Kidney (tissue), 14 donors: ENCODE measurements around the gene RTP3. TPM values are rescaled to one million over a fixed set of nuclear protein-coding genes. Genes with fewer than 3 reads are reported as not detected.

Experiments
- DNase-seq, 5 donors: peaks; one replicate each; pipeline ENCODE4 v3.0.0-alpha.2; 2013 to 2020
- FAIRE-seq: peaks from 2 replicates; lab custom pipeline; 2012; peaks lifted over from hg19 to GRCh38; lab: Jason Lieb, UNC
- H3K27ac ChIP-seq, 2 donors: one replicate each; pipeline ENCODE4 v1.7.0; 2013; ENCODE audit warnings: low read depth in 2 of 2, low read length in 2 of 2, inconsistent platforms in 1 of 2
- H3K27me3 ChIP-seq: one replicate; pipeline ENCODE4 v1.7.1; 2013; ENCODE audit warnings: low read length, inconsistent platforms; ENCODE audit not compliant: control insufficient read depth, insufficient read depth
- H3K36me3 ChIP-seq, 3 donors: one replicate each; pipeline versions ENCODE4 v1.7.0 to v1.7.1; 2013; ENCODE audit warnings: low read length in 3 of 3, control low read depth in 1 of 3, inconsistent platforms in 1 of 3; ENCODE audit not compliant: insufficient read depth in 3 of 3, control insufficient read depth in 2 of 3
- H3K4me1 ChIP-seq, 3 donors: one replicate each; pipeline versions ENCODE4 v1.7.0 to v1.7.1; 2013; ENCODE audit warnings: low read length in 3 of 3, inconsistent platforms in 1 of 3, low read depth in 1 of 3; ENCODE audit not compliant: control insufficient read depth in 2 of 3, insufficient read depth in 2 of 3
- H3K4me3 ChIP-seq, 3 donors: one replicate each; pipeline versions ENCODE4 v1.7.0 to v1.8.1; 2013; ENCODE audit warnings: low read length in 3 of 3, control low read depth in 1 of 3, inconsistent platforms in 1 of 3
- H3K9ac ChIP-seq, 3 donors: one replicate each; pipeline versions ENCODE4 v1.7.0 to v1.7.1; 2013; ENCODE audit warnings: low read length in 3 of 3, control low read depth in 1 of 3, inconsistent platforms in 1 of 3
- H3K9me3 ChIP-seq, 3 donors: one replicate each; pipeline versions ENCODE4 v1.7.0 to v1.7.1; 2013; ENCODE audit warnings: low read length in 3 of 3, control low read depth in 1 of 3, inconsistent platforms in 1 of 3; ENCODE audit not compliant: control insufficient read depth in 2 of 3, insufficient read depth in 1 of 3
- intact Hi-C: fragments of 100-400 bp; cut with DNase I; formaldehyde crosslinking; loops from one replicate; pipeline ENCODE4 v1.11.1; 2022
- polyA plus RNA-seq: library from polyadenylated mRNA; stranded (reverse); fragments of 350-450 nt; fragmentation: Illumina TruSeq; extraction: RNeasy Lipid Tissue Mini Kit (QIAGEN cat#74804); gene quantifications from one replicate; pipeline ENCODE4 v1.2.3, GENCODE V29; 2014; ENCODE audit warnings: low read depth, low replicate concordance; ENCODE audit not compliant: insufficient read depth
- total RNA-seq: library from RNA; stranded (reverse); fragmentation: NEBNext Ultra II Directional; extraction: Animal tissue kit (Norgen Biotek cat#: 25700); gene quantifications from one replicate; pipeline ENCODE4 v1.2.1, GENCODE V29; 2021
- TF ChIP-seq, protein P1 (sequence below): IDR thresholded peaks from 3 replicates; pipeline ENCODE4 v1.5.1; 2012; ENCODE audit warnings: mild to moderate bottlenecking, moderate library complexity, borderline replicate concordance; ENCODE audit not compliant: insufficient read depth; ENCODE audit errors: extremely low read depth
- donor health status: control.
- donor health status: control.
- donor health status: control.
- donor health status: control.
- donor health status: control.
- donor health status: DM: yes; HTN: yes; CAD: no.
- donor health status: Normal renal cell carcinoma (clear cell type).

The RTP3 gene
- total and polyA plus RNA-seq, 2 donors from 2014 or later: 0.30 TPM; not detected in 1

DNA sequence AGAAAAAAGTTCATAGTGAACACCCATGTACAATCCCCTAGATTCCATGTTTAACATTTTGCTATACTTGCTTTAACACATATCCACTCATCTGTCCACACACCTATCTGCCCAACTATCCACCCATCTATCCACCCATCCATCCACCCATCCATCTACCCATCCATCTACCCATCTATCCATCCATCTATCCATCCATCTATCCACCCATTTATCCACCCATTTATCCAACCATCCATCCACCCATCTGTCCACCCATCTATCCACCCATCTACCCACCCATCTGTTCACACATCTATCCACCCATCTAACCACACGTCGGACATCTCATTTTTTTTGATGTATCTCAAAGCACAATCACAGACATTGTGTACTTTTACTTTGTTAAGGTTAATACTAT, 25.8 kb downstream of the RTP3 start:
- Histone ChIP-seq H3K9me3 (no peaks in the 10 kb centered on the region), H3K4me1 (no peaks in the 10 kb centered on the region), H3K27ac (no peak overlapping the region), H3K4me3 (no peak overlapping the region), H3K9ac (no peak overlapping the region), H3K27me3 (no peaks in the 10 kb centered on the region), H3K36me3 (no peaks in the 10 kb centered on the region)
- TF ChIP-seq, protein P1, sequence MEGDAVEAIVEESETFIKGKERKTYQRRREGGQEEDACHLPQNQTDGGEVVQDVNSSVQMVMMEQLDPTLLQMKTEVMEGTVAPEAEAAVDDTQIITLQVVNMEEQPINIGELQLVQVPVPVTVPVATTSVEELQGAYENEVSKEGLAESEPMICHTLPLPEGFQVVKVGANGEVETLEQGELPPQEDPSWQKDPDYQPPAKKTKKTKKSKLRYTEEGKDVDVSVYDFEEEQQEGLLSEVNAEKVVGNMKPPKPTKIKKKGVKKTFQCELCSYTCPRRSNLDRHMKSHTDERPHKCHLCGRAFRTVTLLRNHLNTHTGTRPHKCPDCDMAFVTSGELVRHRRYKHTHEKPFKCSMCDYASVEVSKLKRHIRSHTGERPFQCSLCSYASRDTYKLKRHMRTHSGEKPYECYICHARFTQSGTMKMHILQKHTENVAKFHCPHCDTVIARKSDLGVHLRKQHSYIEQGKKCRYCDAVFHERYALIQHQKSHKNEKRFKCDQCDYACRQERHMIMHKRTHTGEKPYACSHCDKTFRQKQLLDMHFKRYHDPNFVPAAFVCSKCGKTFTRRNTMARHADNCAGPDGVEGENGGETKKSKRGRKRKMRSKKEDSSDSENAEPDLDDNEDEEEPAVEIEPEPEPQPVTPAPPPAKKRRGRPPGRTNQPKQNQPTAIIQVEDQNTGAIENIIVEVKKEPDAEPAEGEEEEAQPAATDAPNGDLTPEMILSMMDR: no peak
- DNase-seq (no peak), FAIRE-seq (no peak)
- intact Hi-C loops: no loop called here

DNA sequence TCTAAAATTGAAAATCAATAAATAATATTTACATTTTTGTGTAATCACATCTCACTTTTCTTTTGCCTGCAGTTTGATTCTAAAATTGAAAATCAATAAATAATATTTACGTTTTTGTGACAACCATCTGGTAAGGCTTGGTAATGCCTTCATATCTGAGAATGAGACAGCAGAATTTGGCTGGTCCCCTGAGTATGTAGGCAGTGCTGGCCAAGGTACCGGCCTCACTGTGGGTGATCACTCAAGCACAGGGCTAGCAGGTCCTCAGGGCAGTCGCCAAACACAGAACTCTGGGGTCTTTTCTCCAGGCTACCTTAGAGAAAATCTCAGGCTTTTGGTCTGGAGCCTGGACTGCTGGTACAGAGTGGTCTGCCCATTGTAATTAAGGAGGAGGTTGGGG, 26.2 kb downstream of the RTP3 start:
- intact Hi-C loops: no loop called here

DNA sequence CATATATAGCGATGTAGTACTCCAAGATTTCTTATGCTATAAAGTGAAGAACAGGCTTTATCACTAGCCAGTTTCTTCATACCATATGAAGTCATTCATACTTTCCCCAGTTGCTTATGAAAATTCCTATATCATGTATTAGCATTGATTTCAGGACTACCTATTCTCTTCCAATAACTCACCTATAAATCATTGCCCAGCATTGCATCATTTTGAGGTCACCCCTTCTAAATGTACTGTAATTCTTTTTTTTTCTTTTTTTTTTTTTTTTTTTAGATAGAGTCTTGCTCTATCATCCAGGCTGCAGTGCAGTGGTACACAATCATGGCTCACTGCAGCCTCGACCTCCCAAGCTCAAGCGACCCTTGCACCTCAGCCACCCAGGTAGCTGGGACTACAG, 27.1 kb downstream of the RTP3 start:
- Histone ChIP-seq H3K9ac (no peak overlapping the region), H3K4me3 (no peak overlapping the region), H3K27me3 (no peaks in the 10 kb centered on the region), H3K9me3 (no peaks in the 10 kb centered on the region), H3K4me1 (no peaks in the 10 kb centered on the region), H3K36me3 (no peaks in the 10 kb centered on the region), H3K27ac (no peak overlapping the region)
- TF ChIP-seq, protein P1: no peak
- no peak for FAIRE-seq
- intact Hi-C loops: no loop called here
- no peak for DNase-seq

More for the DNA sequence above, 26.2 kb downstream of the RTP3 start:
- Histone ChIP-seq H3K9me3 (no peaks in the 10 kb centered on the region), H3K36me3 (no peaks in the 10 kb centered on the region), H3K9ac (no peak overlapping the region), H3K27me3 (no peaks in the 10 kb centered on the region), H3K27ac (no peak overlapping the region), H3K4me3 (no peak overlapping the region), H3K4me1 (no peaks in the 10 kb centered on the region)
- DNase-seq (no peak), FAIRE-seq (no peak)
- TF ChIP-seq, protein P1: no peak

DNA sequence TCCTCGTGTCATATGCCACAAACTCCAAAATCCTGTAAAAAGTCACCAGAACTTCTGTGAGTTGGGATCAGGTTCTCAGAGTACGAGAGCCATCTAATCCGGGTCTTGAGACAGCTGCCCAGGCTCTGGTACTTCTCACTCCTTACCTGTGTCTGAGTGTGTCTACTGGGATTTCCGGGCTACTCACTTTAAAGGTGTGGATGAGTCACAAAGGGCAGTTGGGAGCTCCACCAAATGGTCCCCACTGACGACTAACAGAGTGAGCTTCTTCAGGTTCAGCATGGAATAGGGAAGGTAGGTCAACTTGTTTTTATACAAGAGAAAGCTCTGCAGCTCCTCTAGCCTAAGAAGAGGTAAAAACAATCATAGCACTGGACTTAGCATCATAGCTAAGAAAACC, 29.5 kb downstream of the RTP3 start:
- Histone ChIP-seq H3K9ac (no peak overlapping the region), H3K4me3 (no peak overlapping the region), H3K9me3 (no peaks in the 10 kb centered on the region), H3K36me3 (no peaks in the 10 kb centered on the region), H3K4me1 (no peaks in the 10 kb centered on the region), H3K27me3 (no peaks in the 10 kb centered on the region), H3K27ac (no peak overlapping the region)
- intact Hi-C loops: no loop called here
- DNase-seq: no peak
- TF ChIP-seq, protein P1: no peak
- FAIRE-seq: no peak
